ENCODE data around the gene ANKRD30A. TPM values are rescaled to one million over a fixed set of nuclear protein-coding genes. Genes with fewer than 3 reads are reported as not detected.

The ANKRD30A gene
- total and polyA plus RNA-seq, 2 donors (not counting 3 experiments of a cell fraction or from before 2014, with no cell fraction given): not detected

DNA sequence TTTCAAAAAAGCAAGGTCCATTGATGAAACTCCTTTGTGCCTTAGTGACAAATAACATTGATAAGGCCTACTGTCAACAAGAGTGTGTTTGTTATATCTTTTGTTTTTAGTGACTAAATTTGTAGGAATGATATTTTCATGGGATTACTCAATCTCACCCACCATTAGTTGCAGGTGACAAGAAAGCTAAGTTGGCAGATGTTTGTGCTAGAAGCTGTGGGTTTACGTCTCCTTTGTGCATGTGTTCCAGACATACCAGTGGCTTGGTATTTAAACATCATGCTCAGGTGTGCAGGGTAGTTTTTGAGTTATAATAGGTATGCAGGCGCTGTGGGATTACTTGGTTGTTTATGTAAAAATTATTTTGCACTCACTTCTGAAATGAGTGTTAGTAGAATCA is 178.6 kb downstream of the ANKRD30A start:
- dilution Hi-C loops (cut with MboI; ENCODE audit: extremely low pct_ligation_motif_present, low sequenced_read_pairs) (no loop called here), intact Hi-C loops (cut with micrococcal nuclease) (no loop called here)
- DNase-seq (ENCODE audit: low read depth, low spot score) (no peak), FAIRE-seq (no peak)
- POLR2A ChIA-PET: no interaction called here
- peaks cover 8% of the 10 kb centered on the region for H3K9me3 ChIP-seq (replicated peaks; ENCODE audit: control insufficient read depth, insufficient read depth, low read length)
- H4K20me1 ChIP-seq (replicated peaks; ENCODE audit: control insufficient read depth, extremely low read depth, insufficient read depth, low read length): no peaks in the 10 kb centered on the region
- no peak overlapping the region for H2AFZ ChIP-seq (ENCODE audit: low read depth, low read length)
- TF ChIP-seq POLR2AphosphoS5 (IDR thresholded peaks at IDR 0.05; ENCODE audit: insufficient read depth, low read depth, low read length) (no peak), GATA2 (IDR thresholded peaks at IDR 0.05; ENCODE audit: insufficient read depth, insufficient read length, low read depth, low read length) (no peak), CTCF (IDR thresholded peaks at IDR 0.05; ENCODE audit: extremely low read depth in 1 of 2, insufficient read depth in 1 of 2, low read depth in 1 of 2, low read length in 2 of 2) (no peak), EZH2 (IDR thresholded peaks at IDR 0.05; ENCODE audit: borderline replicate concordance, low read depth, low read length, severe bottlenecking) (no peak), FOS (IDR thresholded peaks at IDR 0.05; ENCODE audit: borderline replicate concordance, insufficient read depth, low read length) (no peak)
- no peaks in the 10 kb centered on the region for H3K4me1 ChIP-seq (ENCODE audit: control insufficient read depth, extremely low read depth, insufficient read depth, low read length)
- H3K4me2 ChIP-seq (ENCODE audit: insufficient read depth, low read length): no peak overlapping the region
- no peak overlapping the region for H3K4me3 ChIP-seq (replicated peaks in 1 of 3; ENCODE audit: insufficient read depth in 1 of 3, low read depth in 1 of 3, low read length in 3 of 3)
- H3K9me1 ChIP-seq (replicated peaks; ENCODE audit: control insufficient read depth, extremely low read depth, insufficient read depth, low read length): no peaks in the 10 kb centered on the region
- H3K27me3 ChIP-seq (ENCODE audit: control insufficient read depth in 2 of 2, insufficient read depth in 2 of 2, low read length in 2 of 2): no peaks in the 10 kb centered on the region
- no peaks in the 10 kb centered on the region for H3K36me3 ChIP-seq (ENCODE audit: control insufficient read depth in 2 of 2, extremely low read depth in 1 of 2, insufficient read depth in 2 of 2, low read length in 2 of 2)
- BruUV-seq (replicated peaks): no TSS peak
- H3K9ac ChIP-seq (replicated peaks; ENCODE audit: extremely low read depth, insufficient read depth, low read length): no peak overlapping the region
- CTCF ChIA-PET: no interaction called here
- no peaks in the 10 kb centered on the region for H3K79me2 ChIP-seq (ENCODE audit: control insufficient read depth, insufficient read depth, low read length)
- H3K27ac ChIP-seq (ENCODE audit: insufficient read depth, low read depth, low read length): no peak overlapping the region

GRCh38 chr10:37314350-37314749 is 189.0 kb downstream of the ANKRD30A start:
- H4K20me1 ChIP-seq (replicated peaks; ENCODE audit: control insufficient read depth, extremely low read depth, insufficient read depth, low read length): no peaks in the 10 kb centered on the region
- DNase-seq (ENCODE audit: low read depth, low spot score) (no peak), FAIRE-seq (no peak)
- intact Hi-C loops (cut with micrococcal nuclease): no loop called here
- BruUV-seq (replicated peaks): no TSS peak
- dilution Hi-C loops (cut with MboI; ENCODE audit: extremely low pct_ligation_motif_present, low sequenced_read_pairs): no loop called here
- H3K4me3 ChIP-seq (replicated peaks in 1 of 3; ENCODE audit: insufficient read depth in 1 of 3, low read depth in 1 of 3, low read length in 3 of 3): no peak overlapping the region
- TF ChIP-seq EZH2 (IDR thresholded peaks at IDR 0.05; ENCODE audit: borderline replicate concordance, low read depth, low read length, severe bottlenecking) (no peak), POLR2A (IDR thresholded peaks at IDR 0.05; ENCODE audit: low read depth, low read length) (no peak), GATA2 (IDR thresholded peaks at IDR 0.05; ENCODE audit: insufficient read depth, insufficient read length, low read depth, low read length) (no peak), MYC (IDR thresholded peaks at IDR 0.05; ENCODE audit: low read depth, low read length) (no peak), POLR2AphosphoS5 (IDR thresholded peaks at IDR 0.05; ENCODE audit: insufficient read depth, low read depth, low read length) (no peak), FOS (IDR thresholded peaks at IDR 0.05; ENCODE audit: borderline replicate concordance, insufficient read depth, low read length) (no peak), CTCF (IDR thresholded peaks at IDR 0.05; ENCODE audit: extremely low read depth in 1 of 2, insufficient read depth in 1 of 2, low read depth in 1 of 2, low read length in 2 of 2) (no peak), JUN (IDR thresholded peaks at IDR 0.05; ENCODE audit: borderline replicate concordance, insufficient read depth, insufficient read length, low read depth) (no peak)
- TF ChIP-seq, protein P1, sequence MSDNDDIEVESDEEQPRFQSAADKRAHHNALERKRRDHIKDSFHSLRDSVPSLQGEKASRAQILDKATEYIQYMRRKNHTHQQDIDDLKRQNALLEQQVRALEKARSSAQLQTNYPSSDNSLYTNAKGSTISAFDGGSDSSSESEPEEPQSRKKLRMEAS (IDR thresholded peaks at IDR 0.05; ENCODE audit: insufficient read depth, insufficient read length): no peak
- H3K27me3 ChIP-seq (ENCODE audit: control insufficient read depth in 2 of 2, insufficient read depth in 2 of 2, low read length in 2 of 2): no peaks in the 10 kb centered on the region
- no peaks in the 10 kb centered on the region for H3K36me3 ChIP-seq (ENCODE audit: control insufficient read depth in 2 of 2, extremely low read depth in 1 of 2, insufficient read depth in 2 of 2, low read length in 2 of 2)
- no peak overlapping the region for H2AFZ ChIP-seq (ENCODE audit: low read depth, low read length)
- H3K27ac ChIP-seq (ENCODE audit: insufficient read depth, low read depth, low read length): no peak overlapping the region
- CTCF ChIA-PET: no interaction called here
- H3K9me3 ChIP-seq (replicated peaks; ENCODE audit: control insufficient read depth, insufficient read depth, low read length): peaks cover 2% of the 10 kb centered on the region
- POLR2A ChIA-PET: no interaction called here
- H3K4me1 ChIP-seq (ENCODE audit: control insufficient read depth, extremely low read depth, insufficient read depth, low read length): no peaks in the 10 kb centered on the region
- no peaks in the 10 kb centered on the region for H3K79me2 ChIP-seq (ENCODE audit: control insufficient read depth, insufficient read depth, low read length)
- H3K4me2 ChIP-seq (ENCODE audit: insufficient read depth, low read length): no peak overlapping the region
- no peaks in the 10 kb centered on the region for H3K9me1 ChIP-seq (replicated peaks; ENCODE audit: control insufficient read depth, extremely low read depth, insufficient read depth, low read length)
- no peak overlapping the region for H3K9ac ChIP-seq (replicated peaks; ENCODE audit: extremely low read depth, insufficient read depth, low read length)
